ENCODE data around the gene FBXO27. TPM values are rescaled to one million over a fixed set of nuclear protein-coding genes. Genes with fewer than 3 reads are reported as not detected.

The FBXO27 gene
- total and polyA plus RNA-seq, 10 donors = 0.10 to 4.2 (median 1.4) TPM

Other genes with a start within 250 kb of the FBXO27 start
- 10 to 100 TPM in 2 of 7 donors, 1 to 10 TPM in 2, not detected in 3; 1.1 to 60.3 (median 17.5) TPM for gene LGALS7B, start 243.3 kb downstream of the FBXO27 start, total RNA-seq
- gene LGALS7B, start 243.3 kb downstream of the FBXO27 start, polyA plus RNA-seq = 100 to 1,000 TPM in 2 of 3 donors, 1 to 10 TPM in 1; 1.1 to 167 (median 116) TPM
- 1 to 10 TPM; 1.1 to 7.5 (median 2.8) TPM for gene LGALS4, start 219.6 kb downstream of the FBXO27 start, total RNA-seq
- gene LGALS4, start 219.6 kb downstream of the FBXO27 start, polyA plus RNA-seq = 1 to 10 TPM; 2.9 to 9.6 (median 9.3) TPM
- gene ECH1, start 200.8 kb downstream of the FBXO27 start, total RNA-seq = 100 to 1,000 TPM; 119 to 293 (median 191) TPM
- gene ECH1, start 200.8 kb downstream of the FBXO27 start, polyA plus RNA-seq = 100 to 1,000 TPM; 196 to 370 (median 216) TPM
- 100 to 1,000 TPM; 188 to 357 (median 294) TPM for gene HNRNPL, start 182.6 kb downstream of the FBXO27 start, total RNA-seq
- 100 to 1,000 TPM; 147 to 175 (median 168) TPM for gene HNRNPL, start 182.6 kb downstream of the FBXO27 start, polyA plus RNA-seq
- 10 to 100 TPM; 14.5 to 31.3 (median 26.5) TPM for gene RINL, start 154.3 kb downstream of the FBXO27 start, total RNA-seq
- 10 to 100 TPM; 26.6 to 42.5 (median 36.0) TPM for gene RINL, start 154.3 kb downstream of the FBXO27 start, polyA plus RNA-seq
- 10 to 100 TPM; 44.5 to 81.0 (median 61.8) TPM for gene SIRT2, start 132.9 kb downstream of the FBXO27 start, total RNA-seq
- gene SIRT2, start 132.9 kb downstream of the FBXO27 start, polyA plus RNA-seq = 10 to 100 TPM; 25.8 to 45.1 (median 30.7) TPM
- gene NFKBIB, start 132.6 kb downstream of the FBXO27 start, total RNA-seq = 10 to 100 TPM; 18.1 to 29.0 (median 21.1) TPM
- 10 to 100 TPM; 22.8 to 33.5 (median 23.5) TPM for gene NFKBIB, start 132.6 kb downstream of the FBXO27 start, polyA plus RNA-seq
- gene CCER2, start 120.4 kb downstream of the FBXO27 start, total RNA-seq = 1 to 10 TPM in 1 of 7 donors, under 1 TPM in 3, not detected in 3; 0.34 to 1.1 (median 0.57) TPM
- 1 to 10 TPM in 1 of 3 donors, under 1 TPM in 2; 0.77 to 2.9 (median 0.86) TPM for gene CCER2, start 120.4 kb downstream of the FBXO27 start, polyA plus RNA-seq
- 10 to 100 TPM; 12.5 to 37.4 (median 24.6) TPM for gene SARS2, start 101.8 kb downstream of the FBXO27 start, total RNA-seq
- 10 to 100 TPM; 25.6 to 70.3 (median 50.7) TPM for gene SARS2, start 101.8 kb downstream of the FBXO27 start, polyA plus RNA-seq
- gene MRPS12, start 101.6 kb downstream of the FBXO27 start, total RNA-seq = 10 to 100 TPM; 23.2 to 32.6 (median 26.0) TPM
- gene MRPS12, start 101.6 kb downstream of the FBXO27 start, polyA plus RNA-seq = 10 to 100 TPM; 25.5 to 47.8 (median 47.1) TPM
- 1 to 10 TPM; 3.6 to 7.7 (median 5.0) TPM for gene FBXO17, start 56.8 kb downstream of the FBXO27 start, total RNA-seq
- gene FBXO17, start 56.8 kb downstream of the FBXO27 start, polyA plus RNA-seq = 1 to 10 TPM in 2 of 3 donors, under 1 TPM in 1; 0.91 to 2.6 (median 2.2) TPM
- not detected for gene ACP7, start 51.8 kb upstream of the FBXO27 start, total RNA-seq
- gene ACP7, start 51.8 kb upstream of the FBXO27 start, polyA plus RNA-seq = not detected
- 10 to 100 TPM in 6 of 7 donors, 1 to 10 TPM in 1; 9.5 to 27.8 (median 19.8) TPM for gene PAK4, start 93.2 kb upstream of the FBXO27 start, total RNA-seq
- 10 to 100 TPM in 1 of 3 donors, 1 to 10 TPM in 2; 5.2 to 13.4 (median 7.7) TPM for gene PAK4, start 93.2 kb upstream of the FBXO27 start, polyA plus RNA-seq
- under 1 TPM in 2 of 7 donors, not detected in 5; 0.13 to 0.28 TPM for gene NCCRP1, start 164.4 kb upstream of the FBXO27 start, total RNA-seq
- 1 to 10 TPM in 1 of 3 donors, under 1 TPM in 2; 0.12 to 1.7 (median 0.19) TPM for gene NCCRP1, start 164.4 kb upstream of the FBXO27 start, polyA plus RNA-seq
- gene SYCN, start 171.7 kb upstream of the FBXO27 start, total RNA-seq = not detected
- gene SYCN, start 171.7 kb upstream of the FBXO27 start, polyA plus RNA-seq = not detected
- not detected for gene IFNL3, start 212.5 kb upstream of the FBXO27 start, total RNA-seq
- gene IFNL3, start 212.5 kb upstream of the FBXO27 start, polyA plus RNA-seq = not detected
- not detected for gene IFNL4, start 216.3 kb upstream of the FBXO27 start, total RNA-seq
- gene IFNL4, start 216.3 kb upstream of the FBXO27 start, polyA plus RNA-seq = not detected
- not detected for gene IFNL2, start 235.8 kb upstream of the FBXO27 start, total RNA-seq
- gene IFNL2, start 235.8 kb upstream of the FBXO27 start, polyA plus RNA-seq = not detected